ENCODE results near the gene ZNF358. TPM values are rescaled to one million over a fixed set of nuclear protein-coding genes. Genes with fewer than 3 reads are reported as not detected.

Gene ZNF358
- total and polyA plus RNA-seq, 2 of the 13 experiments (the other 11 are each of a cell fraction or from before 2014, with no cell fraction given) = 9.1 to 37.0 TPM

DNA sequence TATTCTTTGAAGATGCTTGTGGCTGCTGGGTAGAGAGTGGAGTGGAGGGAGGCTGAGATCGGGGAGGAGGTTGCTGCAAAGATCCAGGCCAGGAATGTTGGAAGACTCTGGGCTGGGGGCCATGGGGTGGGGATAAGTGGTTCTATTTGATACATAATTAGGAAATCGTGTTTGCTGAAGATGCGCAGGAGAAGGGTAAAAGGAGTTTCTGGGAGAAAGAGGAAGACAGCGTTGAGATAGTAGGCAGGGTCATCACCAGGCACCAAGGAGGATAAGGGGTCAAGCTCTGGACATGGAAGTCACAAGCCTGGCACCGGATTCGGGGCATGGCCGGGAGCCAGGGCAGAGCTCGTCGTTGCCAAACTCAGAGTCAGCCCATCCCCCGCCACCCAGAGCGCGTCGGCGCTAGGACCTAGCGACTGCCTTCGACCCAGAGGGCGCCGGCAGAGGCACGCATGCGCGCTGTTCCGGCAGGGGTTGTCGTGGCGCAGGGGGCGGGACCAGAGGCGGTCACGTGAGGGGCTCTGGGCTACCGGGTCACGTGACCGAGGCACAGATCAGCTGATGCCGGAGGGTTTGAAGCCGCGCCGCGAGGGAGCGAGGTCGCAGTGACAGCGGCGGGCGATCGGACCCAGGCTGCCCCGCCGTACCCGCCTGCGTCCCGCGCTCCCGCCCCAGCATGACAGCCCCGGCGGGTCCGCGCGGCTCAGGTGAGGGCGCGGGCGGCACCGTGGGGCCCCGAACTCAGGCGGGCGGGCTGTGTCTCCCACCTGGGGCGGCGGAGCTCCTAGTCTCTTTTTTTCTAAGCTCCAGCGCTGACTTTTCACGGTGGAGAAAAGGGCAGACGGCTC lies 6.4 kb downstream of the ZNF358 start, which contains the start of gene MCOLN1 (continued):
- TF ChIP-seq, protein P1, sequence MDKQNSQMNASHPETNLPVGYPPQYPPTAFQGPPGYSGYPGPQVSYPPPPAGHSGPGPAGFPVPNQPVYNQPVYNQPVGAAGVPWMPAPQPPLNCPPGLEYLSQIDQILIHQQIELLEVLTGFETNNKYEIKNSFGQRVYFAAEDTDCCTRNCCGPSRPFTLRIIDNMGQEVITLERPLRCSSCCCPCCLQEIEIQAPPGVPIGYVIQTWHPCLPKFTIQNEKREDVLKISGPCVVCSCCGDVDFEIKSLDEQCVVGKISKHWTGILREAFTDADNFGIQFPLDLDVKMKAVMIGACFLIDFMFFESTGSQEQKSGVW (CRISPR knock-in tag; IDR thresholded peaks at IDR 0.05; ENCODE audit: borderline replicate concordance) = no peak
- TF ChIP-seq TEAD2 (CRISPR knock-in tag; IDR thresholded peaks at IDR 0.05) (no peak), RAD51 (IDR thresholded peaks at IDR 0.05; ENCODE audit: borderline replicate concordance) (peak; percentile 100), ZBTB38 (CRISPR knock-in tag; IDR thresholded peaks at IDR 0.05) (peak; percentile 89), JUN (CRISPR knock-in tag; IDR thresholded peaks at IDR 0.05) (0 out of 2 replicates have a peak, but pooled peaks have one; percentile 20), ZNF30 (CRISPR knock-in tag; IDR thresholded peaks at IDR 0.05) (no peak), HMGA1 (CRISPR knock-in tag; conservative IDR thresholded peaks at IDR 0.05) (no peak), PLRG1 (conservative IDR thresholded peaks at IDR 0.05) (no peak), TCF12 (IDR thresholded peaks at IDR 0.05) (no peak), TCF12 (CRISPR knock-in tag; IDR thresholded peaks at IDR 0.05) (0 out of 2 replicates have a peak, but pooled peaks have one; percentile 47), ZNF264 (CRISPR knock-in tag; IDR thresholded peaks at IDR 0.05) (no peak), HIVEP1 (CRISPR knock-in tag; IDR thresholded peaks at IDR 0.05) (peak; percentile 55; the same call in 1 of the 2 replicates), MATR3 (CRISPR knock-in tag; IDR thresholded peaks at IDR 0.05) (no peak), SMC3 (IDR thresholded peaks at IDR 0.05; ENCODE audit: low read length) (no peak)
- TF ChIP-seq, protein P2, sequence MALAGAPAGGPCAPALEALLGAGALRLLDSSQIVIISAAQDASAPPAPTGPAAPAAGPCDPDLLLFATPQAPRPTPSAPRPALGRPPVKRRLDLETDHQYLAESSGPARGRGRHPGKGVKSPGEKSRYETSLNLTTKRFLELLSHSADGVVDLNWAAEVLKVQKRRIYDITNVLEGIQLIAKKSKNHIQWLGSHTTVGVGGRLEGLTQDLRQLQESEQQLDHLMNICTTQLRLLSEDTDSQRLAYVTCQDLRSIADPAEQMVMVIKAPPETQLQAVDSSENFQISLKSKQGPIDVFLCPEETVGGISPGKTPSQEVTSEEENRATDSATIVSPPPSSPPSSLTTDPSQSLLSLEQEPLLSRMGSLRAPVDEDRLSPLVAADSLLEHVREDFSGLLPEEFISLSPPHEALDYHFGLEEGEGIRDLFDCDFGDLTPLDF (CRISPR knock-in tag; IDR thresholded peaks at IDR 0.05) = no peak
- TF ChIP-seq, protein P3, sequence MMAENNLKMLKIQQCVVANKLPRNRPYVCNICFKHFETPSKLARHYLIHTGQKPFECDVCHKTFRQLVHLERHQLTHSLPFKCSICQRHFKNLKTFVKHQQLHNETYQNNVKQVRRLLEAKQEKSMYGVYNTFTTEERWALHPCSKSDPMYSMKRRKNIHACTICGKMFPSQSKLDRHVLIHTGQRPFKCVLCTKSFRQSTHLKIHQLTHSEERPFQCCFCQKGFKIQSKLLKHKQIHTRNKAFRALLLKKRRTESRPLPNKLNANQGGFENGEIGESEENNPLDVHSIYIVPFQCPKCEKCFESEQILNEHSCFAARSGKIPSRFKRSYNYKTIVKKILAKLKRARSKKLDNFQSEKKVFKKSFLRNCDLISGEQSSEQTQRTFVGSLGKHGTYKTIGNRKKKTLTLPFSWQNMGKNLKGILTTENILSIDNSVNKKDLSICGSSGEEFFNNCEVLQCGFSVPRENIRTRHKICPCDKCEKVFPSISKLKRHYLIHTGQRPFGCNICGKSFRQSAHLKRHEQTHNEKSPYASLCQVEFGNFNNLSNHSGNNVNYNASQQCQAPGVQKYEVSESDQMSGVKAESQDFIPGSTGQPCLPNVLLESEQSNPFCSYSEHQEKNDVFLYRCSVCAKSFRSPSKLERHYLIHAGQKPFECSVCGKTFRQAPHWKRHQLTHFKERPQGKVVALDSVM (CRISPR knock-in tag; IDR thresholded peaks at IDR 0.05) = peak; percentile 67
- TF ChIP-seq, protein P4, sequence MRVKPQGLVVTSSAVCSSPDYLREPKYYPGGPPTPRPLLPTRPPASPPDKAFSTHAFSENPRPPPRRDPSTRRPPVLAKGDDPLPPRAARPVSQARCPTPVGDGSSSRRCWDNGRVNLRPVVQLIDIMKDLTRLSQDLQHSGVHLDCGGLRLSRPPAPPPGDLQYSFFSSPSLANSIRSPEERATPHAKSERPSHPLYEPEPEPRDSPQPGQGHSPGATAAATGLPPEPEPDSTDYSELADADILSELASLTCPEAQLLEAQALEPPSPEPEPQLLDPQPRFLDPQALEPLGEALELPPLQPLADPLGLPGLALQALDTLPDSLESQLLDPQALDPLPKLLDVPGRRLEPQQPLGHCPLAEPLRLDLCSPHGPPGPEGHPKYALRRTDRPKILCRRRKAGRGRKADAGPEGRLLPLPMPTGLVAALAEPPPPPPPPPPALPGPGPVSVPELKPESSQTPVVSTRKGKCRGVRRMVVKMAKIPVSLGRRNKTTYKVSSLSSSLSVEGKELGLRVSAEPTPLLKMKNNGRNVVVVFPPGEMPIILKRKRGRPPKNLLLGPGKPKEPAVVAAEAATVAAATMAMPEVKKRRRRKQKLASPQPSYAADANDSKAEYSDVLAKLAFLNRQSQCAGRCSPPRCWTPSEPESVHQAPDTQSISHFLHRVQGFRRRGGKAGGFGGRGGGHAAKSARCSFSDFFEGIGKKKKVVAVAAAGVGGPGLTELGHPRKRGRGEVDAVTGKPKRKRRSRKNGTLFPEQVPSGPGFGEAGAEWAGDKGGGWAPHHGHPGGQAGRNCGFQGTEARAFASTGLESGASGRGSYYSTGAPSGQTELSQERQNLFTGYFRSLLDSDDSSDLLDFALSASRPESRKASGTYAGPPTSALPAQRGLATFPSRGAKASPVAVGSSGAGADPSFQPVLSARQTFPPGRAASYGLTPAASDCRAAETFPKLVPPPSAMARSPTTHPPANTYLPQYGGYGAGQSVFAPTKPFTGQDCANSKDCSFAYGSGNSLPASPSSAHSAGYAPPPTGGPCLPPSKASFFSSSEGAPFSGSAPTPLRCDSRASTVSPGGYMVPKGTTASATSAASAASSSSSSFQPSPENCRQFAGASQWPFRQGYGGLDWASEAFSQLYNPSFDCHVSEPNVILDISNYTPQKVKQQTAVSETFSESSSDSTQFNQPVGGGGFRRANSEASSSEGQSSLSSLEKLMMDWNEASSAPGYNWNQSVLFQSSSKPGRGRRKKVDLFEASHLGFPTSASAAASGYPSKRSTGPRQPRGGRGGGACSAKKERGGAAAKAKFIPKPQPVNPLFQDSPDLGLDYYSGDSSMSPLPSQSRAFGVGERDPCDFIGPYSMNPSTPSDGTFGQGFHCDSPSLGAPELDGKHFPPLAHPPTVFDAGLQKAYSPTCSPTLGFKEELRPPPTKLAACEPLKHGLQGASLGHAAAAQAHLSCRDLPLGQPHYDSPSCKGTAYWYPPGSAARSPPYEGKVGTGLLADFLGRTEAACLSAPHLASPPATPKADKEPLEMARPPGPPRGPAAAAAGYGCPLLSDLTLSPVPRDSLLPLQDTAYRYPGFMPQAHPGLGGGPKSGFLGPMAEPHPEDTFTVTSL (CRISPR knock-in tag; IDR thresholded peaks at IDR 0.05; ENCODE audit: borderline replicate concordance) = no peak
- TF ChIP-seq, protein P5, sequence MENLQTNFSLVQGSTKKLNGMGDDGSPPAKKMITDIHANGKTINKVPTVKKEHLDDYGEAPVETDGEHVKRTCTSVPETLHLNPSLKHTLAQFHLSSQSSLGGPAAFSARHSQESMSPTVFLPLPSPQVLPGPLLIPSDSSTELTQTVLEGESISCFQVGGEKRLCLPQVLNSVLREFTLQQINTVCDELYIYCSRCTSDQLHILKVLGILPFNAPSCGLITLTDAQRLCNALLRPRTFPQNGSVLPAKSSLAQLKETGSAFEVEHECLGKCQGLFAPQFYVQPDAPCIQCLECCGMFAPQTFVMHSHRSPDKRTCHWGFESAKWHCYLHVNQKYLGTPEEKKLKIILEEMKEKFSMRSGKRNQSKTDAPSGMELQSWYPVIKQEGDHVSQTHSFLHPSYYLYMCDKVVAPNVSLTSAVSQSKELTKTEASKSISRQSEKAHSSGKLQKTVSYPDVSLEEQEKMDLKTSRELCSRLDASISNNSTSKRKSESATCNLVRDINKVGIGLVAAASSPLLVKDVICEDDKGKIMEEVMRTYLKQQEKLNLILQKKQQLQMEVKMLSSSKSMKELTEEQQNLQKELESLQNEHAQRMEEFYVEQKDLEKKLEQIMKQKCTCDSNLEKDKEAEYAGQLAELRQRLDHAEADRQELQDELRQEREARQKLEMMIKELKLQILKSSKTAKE (CRISPR knock-in tag; IDR thresholded peaks at IDR 0.05; ENCODE audit: borderline replicate concordance) = no peak; the same call in 1 of the 2 replicates

Data from HepG2 (cell line).